Superior temporal gyrus (tissue), 1 donor: Measurements from ENCODE around the gene UNKL.
A peak's percentile ranks its signal among the peaks of the same experiment; 100 is the strongest.

Experiments used
- DNase-seq: peaks from one replicate; pipeline ENCODE4 v3.0.0-alpha.2; 2016; ENCODE audit errors: extremely low spot score

UNKL gene

GRCh38 chr16:1375741-1376410, 38.6 kb downstream of the UNKL start:
- no peak for DNase-seq

GRCh38 chr16:1375298-1375640, 39.2 kb downstream of the UNKL start:
- DNase-seq: no peak

DNA sequence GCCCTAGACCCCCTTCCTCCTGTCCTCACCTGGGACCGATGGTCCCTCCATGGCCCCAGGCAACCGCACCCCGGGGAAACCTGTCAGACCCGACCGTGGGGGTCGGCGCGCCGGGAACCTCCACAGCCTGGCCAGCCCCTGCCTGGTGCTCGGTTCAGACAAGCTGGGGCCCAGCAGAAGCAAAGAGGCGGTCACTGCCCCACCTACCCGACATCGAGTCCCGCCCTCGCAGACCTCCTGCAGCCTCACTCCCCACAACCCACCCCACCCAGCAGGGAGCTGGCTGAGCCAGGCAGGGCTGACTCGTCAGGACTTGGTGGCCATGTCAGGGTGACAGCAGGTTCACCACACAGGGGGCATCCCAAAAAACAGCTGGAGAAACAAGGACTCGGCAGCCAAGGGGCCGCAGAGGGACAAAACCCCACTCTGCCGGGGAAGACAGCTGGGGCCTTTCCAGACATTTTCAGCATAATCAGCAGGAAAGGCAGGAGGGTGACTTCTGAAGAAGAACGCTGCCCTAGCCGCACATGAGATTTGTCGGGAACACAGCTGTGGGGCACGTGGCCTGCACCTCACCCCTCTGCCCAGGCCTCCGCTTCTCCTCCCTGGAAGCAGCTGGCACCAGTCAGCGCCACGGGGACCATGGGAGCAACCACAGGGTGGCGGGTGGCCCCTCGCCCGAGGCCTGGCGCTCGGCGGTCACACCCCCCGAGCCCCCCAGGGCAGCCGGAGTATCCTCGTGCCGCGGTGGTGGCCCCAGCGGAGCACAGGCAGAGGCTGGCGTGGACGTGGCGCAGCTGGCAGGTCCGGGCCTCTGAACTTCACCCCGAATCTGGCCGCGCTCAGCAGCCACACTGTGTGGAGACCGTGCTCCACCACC, 39.8 kb downstream of the UNKL start:
- no peak for DNase-seq

GRCh38 chr16:1372292-1372950, 42.1 kb downstream of the UNKL start:
- no peak for DNase-seq

DNA sequence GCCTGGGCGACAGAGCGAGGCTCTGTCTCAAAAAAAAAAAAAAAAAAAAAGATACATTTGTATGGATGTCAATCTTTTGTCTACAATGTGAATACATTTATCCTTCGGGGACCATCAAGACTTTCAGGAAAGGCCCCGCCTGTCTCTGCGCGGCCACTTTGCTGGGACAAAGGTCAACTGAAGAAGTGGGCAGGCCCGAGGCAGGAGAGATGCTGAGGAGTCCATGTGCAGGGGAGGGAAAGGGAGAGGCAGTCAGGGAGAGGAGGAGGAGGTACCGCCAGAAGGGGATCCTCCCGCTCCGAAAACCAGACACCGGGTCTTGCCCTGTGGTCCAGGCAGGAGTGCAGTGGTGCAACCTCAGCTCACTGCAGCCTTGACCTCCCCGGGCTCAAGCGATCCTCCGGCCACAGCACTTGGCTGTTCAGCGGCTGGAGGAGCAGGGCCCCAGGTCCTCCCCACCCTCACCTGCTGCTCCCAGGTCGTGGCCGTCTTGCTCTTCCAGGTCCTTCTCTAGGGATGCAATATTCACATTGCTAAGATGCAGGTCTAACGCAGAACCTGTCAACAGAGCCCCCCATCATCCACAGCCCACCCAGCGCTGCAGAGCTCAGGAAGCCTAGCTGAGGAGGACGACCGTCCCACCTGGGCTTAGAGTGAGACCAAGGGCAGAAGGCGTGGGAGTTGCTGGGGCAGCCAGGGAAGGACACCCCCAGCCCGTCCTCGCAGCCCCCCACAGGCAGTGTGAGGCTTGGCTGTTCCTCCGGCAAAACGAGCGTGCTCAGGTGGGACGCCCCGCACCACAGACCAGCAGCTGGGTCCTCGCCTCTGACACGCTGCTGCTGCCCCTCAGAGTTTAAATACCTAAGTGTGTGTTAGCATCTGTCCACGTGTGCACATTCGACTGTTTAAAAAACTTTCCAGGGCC, 43.2 kb downstream of the UNKL start:
- DNase-seq: no peak

DNA sequence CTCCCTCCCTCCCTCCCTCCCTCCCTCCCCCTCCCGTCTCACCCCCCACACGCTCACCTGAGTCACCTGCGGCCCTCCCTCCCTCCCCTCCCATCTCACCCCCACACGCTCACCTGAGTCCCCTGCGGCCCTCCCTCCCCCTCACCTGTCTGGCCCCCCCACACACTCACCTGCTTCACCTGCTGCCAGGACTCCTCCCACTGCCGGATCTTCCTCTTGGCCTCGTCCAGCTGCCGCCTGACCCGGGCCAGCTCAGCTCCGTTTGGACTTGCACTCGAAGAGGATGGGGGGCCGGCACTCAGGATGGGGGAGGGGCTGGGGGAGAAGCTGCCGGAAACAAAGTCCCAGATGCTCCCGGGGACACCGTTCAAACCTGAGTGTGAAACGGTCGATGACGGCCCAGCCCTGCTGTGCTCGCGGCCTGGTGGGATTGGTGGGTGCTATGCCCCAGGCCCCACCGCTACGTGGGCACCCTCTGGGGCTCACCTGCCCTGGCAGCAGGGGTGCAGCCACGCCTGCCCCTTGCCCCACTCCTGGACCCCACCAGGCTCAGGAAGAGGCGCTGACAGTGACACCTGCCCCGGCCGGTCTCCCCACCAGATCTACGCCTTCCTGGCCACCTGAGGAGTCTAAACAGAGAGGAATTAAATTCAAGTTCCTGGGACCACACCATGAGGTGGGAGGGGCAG, 46.9 kb downstream of the UNKL start:
- DNase-seq: no peak

DNA sequence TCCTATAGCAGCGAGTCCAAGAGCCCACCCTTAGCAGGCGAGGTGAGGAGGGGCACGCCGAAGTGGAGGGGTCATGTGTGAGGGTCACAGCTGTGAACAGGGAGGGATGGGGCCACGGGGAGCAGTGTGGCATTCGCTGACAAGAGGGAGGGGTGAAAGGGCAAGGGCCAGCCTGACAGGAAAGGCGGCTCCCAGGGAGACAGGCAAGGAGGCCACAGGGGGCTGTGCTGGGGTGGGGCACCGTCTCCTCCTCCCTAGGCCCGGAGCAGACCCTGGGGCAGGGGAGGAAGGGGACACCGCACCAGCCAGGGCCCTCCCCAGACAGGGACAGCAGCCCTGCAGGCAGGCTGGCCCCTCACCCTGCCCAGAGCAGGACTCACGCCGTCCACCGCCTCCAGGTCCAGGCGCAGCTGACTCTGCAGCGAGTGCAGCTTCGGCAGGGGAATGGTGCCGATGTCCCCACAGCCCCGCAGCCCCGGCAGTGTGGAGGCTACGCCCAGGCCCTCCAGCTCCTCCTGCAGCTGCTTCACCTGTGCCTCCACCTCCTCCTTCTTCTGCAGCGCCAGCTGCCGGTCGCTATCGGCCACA, 47.7 kb downstream of the UNKL start:
- DNase-seq: no peak

DNA sequence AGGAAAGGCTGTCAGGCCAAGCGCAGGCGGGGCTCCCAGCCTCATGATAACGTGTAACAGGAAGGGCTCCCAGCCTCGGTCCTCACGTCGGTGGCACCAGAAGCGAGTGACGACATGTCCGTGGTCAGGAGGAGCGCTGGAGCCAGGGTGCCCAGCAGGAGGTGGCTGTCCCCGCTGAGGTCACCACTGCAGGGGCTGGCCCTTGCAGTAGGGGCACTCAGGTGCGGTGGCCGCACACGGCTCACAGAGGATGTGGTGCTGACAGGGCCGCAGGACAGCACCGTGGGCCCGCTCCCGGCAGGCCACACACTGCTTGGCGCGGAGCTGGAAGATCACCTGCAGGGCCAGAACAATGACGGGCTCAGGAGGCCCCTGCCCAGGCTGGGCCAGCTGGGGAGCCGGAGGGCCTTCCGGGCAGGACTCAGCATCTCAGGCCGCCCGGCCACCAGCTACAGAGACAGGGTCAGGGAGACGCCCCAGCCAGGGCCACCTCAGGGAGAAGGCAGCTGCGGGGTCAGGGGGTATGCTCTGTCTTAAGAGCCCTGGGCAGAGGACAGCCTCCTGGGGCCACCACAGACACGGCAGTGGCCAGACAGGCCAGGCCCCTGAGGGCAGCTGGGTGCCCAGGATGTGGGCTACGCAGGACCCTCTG, 48.3 kb downstream of the UNKL start:
- DNase-seq: no peak

GRCh38 chr16:1364510-1364909, 50.0 kb downstream of the UNKL start:
- no peak for DNase-seq

DNA sequence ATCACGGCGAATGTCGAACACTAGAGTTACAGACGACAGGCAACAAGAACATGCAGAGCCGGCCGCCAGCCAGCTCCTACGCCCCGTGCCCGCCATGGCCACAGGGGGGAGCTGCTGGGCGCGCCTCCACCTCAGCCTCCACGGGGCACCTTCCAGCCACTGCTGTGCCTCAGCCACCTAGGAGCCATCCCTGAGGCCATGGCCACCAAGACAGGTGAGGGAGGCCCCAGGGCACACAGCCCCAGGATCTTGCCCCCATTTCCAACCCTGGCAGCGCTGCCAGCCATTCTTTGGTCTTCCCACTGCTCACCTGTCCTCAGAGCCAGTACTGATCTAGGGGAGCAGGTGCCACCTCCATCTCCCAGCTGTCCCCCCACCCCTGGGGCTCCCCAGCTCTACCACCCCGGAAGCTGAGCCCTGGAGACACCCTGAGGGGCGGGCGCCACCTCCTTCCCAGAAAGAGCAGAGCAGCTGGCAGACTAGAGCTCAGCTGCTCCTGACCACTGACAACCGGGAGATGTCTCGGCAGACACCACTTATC, 50.9 kb downstream of the UNKL start:
- peak; percentile 37 for DNase-seq

DNA sequence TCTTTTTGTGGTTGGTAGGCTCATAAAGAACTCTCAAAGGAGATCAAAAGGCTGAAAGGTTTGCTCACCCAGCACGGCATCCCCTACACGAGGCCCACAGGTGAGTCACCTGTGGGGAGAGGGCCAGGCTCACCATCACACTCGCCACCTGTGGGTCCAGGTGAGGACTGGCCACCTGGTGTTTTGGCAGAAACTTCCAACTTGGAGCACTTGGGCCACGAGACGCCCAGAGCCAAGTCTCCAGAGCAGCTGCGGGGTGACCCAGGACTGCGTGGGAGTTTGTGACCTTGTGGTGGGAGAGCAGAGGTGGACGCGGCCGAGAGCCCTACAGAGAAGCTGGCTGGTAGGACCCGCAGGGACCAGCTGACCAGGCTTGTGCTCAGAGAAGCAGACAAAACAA, 51.7 kb downstream of the UNKL start:
- no peak for DNase-seq

- DNase-seq: no peak
Observed at GRCh38 chr16:1361685-1362360, 52.7 kb downstream of the UNKL start.

GRCh38 chr16:1357906-1358566, 56.5 kb downstream of the UNKL start:
- no peak for DNase-seq

GRCh38 chr16:1356061-1356900, 58.2 kb downstream of the UNKL start:
- no peak for DNase-seq

- no peak for DNase-seq
Observed at GRCh38 chr16:1355591-1355990, 58.9 kb downstream of the UNKL start.

DNA sequence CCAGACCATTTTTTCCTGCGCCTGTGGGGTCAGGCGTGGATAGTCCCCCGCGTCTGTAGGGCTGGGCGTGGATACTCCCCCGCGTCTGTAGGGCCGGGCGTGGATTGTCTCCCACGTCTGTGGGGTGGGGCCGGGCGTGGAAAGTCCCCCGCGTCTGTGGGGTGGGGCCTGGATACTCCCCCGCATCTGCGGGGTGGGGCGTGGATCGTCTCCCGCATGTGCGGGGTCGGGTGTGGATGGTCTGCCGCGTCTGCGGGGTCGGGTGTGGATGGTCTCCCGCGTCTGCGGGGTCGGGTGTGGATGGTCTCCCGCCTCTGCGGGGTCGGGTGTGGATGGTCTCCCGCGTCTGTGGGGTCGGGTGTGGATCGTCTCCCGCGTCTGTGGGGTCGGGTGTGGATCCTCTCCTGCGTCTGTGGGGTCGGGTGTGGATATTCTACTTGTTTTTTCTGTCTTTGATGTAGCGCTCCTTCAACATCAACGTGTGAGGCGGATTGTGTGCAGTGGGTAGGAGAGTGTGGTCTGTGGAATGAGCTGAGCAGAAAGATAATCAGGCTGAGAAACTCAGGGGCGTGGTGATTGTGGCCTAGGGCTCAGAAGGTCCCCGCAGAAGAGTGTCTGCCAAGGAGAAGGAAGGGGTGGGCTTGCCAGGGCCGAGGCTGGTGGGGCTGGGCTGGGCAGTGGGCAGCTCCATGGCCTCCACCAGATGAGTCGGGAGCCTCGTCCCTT, 59.5 kb downstream of the UNKL start:
- no peak for DNase-seq
